Mesendoderm (in vitro differentiated cells): ENCODE data around the gene NOXO1. TPM values are rescaled to one million over a fixed set of nuclear protein-coding genes. Genes with fewer than 3 reads are reported as not detected.

Experiments used
- DNase-seq: peaks from one replicate; pipeline ENCODE4 v3.0.0; 2013
- H2AK5ac ChIP-seq: 2 replicates; pipeline ENCODE4 v1.6.1; 2013; ENCODE audit warnings: low read length, inconsistent platforms
- H2BK120ac ChIP-seq: 2 replicates; pipeline ENCODE4 v1.6.1; 2013; ENCODE audit warnings: low read depth, mild to moderate bottlenecking, low read length, moderate library complexity, mixed read lengths
- H2BK15ac ChIP-seq: replicated peaks from 2 replicates; pipeline ENCODE4 v1.6.1; 2013; ENCODE audit warnings: low read depth, mild to moderate bottlenecking, moderate library complexity
- H2BK5ac ChIP-seq: 2 replicates; pipeline ENCODE4 v1.6.1; 2013; ENCODE audit warnings: low read length, inconsistent platforms
- H3K18ac ChIP-seq: 2 replicates; pipeline ENCODE4 v1.6.1; 2013; ENCODE audit warnings: mild to moderate bottlenecking, low read length, mixed read lengths
- H3K23ac ChIP-seq: one replicate; pipeline ENCODE4 v1.6.1; 2013; ENCODE audit warnings: low read length
- H3K27ac ChIP-seq: 2 replicates; pipeline ENCODE4 v1.5.1; 2013; ENCODE audit warnings: low read depth, mild to moderate bottlenecking, inconsistent platforms, low read length, moderate library complexity
- H3K27me3 ChIP-seq: 2 replicates; pipeline ENCODE4 v1.6.1; 2013; ENCODE audit warnings: low read length, control low read depth, mild to moderate bottlenecking, inconsistent platforms; ENCODE audit not compliant: insufficient read depth, poor library complexity
- H3K36me3 ChIP-seq: 2 replicates; pipeline ENCODE4 v1.6.1; 2013; ENCODE audit warnings: low read length, inconsistent platforms; ENCODE audit not compliant: control insufficient read depth, insufficient read depth
- H3K4ac ChIP-seq: one replicate; pipeline ENCODE4 v1.6.1; 2013; ENCODE audit warnings: low read depth, mild to moderate bottlenecking, low read length, moderate library complexity
- H3K4me1 ChIP-seq: 2 replicates; pipeline ENCODE4 v1.6.1; 2013; ENCODE audit warnings: low read depth, low read length, inconsistent platforms; ENCODE audit not compliant: control insufficient read depth
- H3K4me2 ChIP-seq: 2 replicates; pipeline ENCODE4 v1.6.1; 2013; ENCODE audit warnings: low read length
- H3K4me3 ChIP-seq: 2 replicates; pipeline ENCODE4 v1.5.1; 2013; ENCODE audit warnings: mild to moderate bottlenecking, low read length
- H3K56ac ChIP-seq: one replicate; pipeline ENCODE4 v1.6.1; 2013; ENCODE audit warnings: low read length
- H3K79me1 ChIP-seq: 2 replicates; pipeline ENCODE4 v1.6.1; 2013; ENCODE audit warnings: low read length, inconsistent platforms
- H3K79me2 ChIP-seq: 2 replicates; pipeline ENCODE4 v1.6.1; 2013; ENCODE audit warnings: mild to moderate bottlenecking, low read length; ENCODE audit not compliant: control insufficient read depth, insufficient read depth
- H3K9ac ChIP-seq: 2 replicates; pipeline ENCODE4 v1.6.1; 2013; ENCODE audit warnings: low read length, inconsistent platforms
- H4K5ac ChIP-seq: one replicate; pipeline ENCODE4 v1.6.1; 2013; ENCODE audit warnings: low read length
- H4K8ac ChIP-seq: one replicate; pipeline ENCODE4 v1.6.1; 2013; ENCODE audit warnings: low read depth, mild to moderate bottlenecking, control low read depth, low read length, moderate library complexity
- WGBS: extraction: QIAGEN DNeasy Blood & Tissue Kit; methylation state at CpG from one replicate; pipeline ENCODE4 v1.1.7; 2013; ENCODE audit warnings: low lambda C conversion rate, missing lambda C conversion rate; ENCODE audit not compliant: insufficient coverage; ENCODE audit errors: extremely low coverage; 5-methylcytosine and 5-hydroxymethylcytosine counted together
- polyA plus RNA-seq, 2 experiments: library from polyadenylated mRNA; stranded (reverse); fragments of 200-250 nt; gene quantifications; one replicate each; pipeline ENCODE4 v1.2.3, GENCODE V29; 2013

NOXO1 gene
- 0.25 TPM for polyA plus RNA-seq (2013, experiment 1 of 2)
- 0.39 TPM for polyA plus RNA-seq (2013, experiment 2 of 2)

DNA sequence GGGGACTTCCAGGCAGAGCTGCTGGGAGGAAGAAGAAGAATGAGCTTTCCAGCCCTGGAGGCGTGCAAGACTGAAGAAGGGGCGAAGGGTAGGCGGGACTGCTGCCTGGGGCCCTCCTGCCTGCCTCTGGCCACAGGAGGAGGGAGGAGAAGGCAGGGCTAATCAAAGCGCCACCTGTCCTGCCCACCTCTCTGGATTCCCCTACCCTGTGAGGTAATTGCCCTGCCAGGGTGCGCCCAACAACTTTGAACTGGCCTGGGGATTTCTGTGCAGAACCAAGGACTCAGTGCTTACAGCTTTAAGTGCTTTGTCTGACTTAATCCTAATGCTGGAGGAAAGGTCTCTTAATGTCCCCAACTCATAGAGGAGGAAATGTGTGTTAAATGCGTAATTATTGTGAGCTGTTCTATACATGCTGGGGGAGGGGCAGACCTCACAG is at the start of gene NOXO1:
TSS of gene NOXO1 (minus strand) at position 72 of the 439 bp plus-strand sequence. CDS start 290 bp downstream, outside the sequence.
- H3K79me1 ChIP-seq, result peaks cover 10% of the 10 kb centered on the region
- H3K79me2 ChIP-seq, result peaks cover 2% of the 10 kb centered on the region
- H3K4me1 ChIP-seq, result peaks cover 5% of the 10 kb centered on the region
- no peak within 1 kb of the TSS for H3K4me3 ChIP-seq
- no peak within 1 kb of the TSS for H3K27ac ChIP-seq
- no peak within 1 kb of the TSS for H2BK120ac ChIP-seq
- H3K9ac ChIP-seq, result no peak within 1 kb of the TSS
- H3K4me2 ChIP-seq, result no peak within 1 kb of the TSS
- H2BK5ac ChIP-seq, result no peak within 1 kb of the TSS
- peak; percentile 19 for DNase-seq
- no peak within 1 kb of the TSS for H3K18ac ChIP-seq
- WGBS, result no CpG with 5 or more reads among the region's 6 CpGs
- no peak within 1 kb of the TSS for H2BK15ac ChIP-seq
- H3K56ac ChIP-seq, result peak within 1 kb of the TSS; percentile 7
- no peak within 1 kb of the TSS for H4K8ac ChIP-seq
- H3K23ac ChIP-seq, result peak within 1 kb of the TSS; percentile 20
- no peak within 1 kb of the TSS for H3K4ac ChIP-seq
- H3K27me3 ChIP-seq, result peaks cover 9% of the 10 kb centered on the region
- no peak within 1 kb of the TSS for H4K5ac ChIP-seq
- H2AK5ac ChIP-seq, result no peak within 1 kb of the TSS
- peaks cover 3% of the 10 kb centered on the region for H3K36me3 ChIP-seq

GRCh38 chr16:2030036-2030435 is 48.8 kb upstream of the NOXO1 start:
- Histone ChIP-seq H2BK120ac (no peak overlapping the region), H3K9ac (no peak overlapping the region), H3K4me3 (no peak overlapping the region), H3K4ac (no peak overlapping the region), H2BK5ac (no peak overlapping the region), H4K8ac (no peak overlapping the region), H2BK15ac (no peak overlapping the region), H3K27me3 (no peaks in the 10 kb centered on the region), H3K23ac (no peak overlapping the region), H3K4me1 (no peaks in the 10 kb centered on the region), H3K27ac (no peak overlapping the region), H3K4me2 (no peak overlapping the region), H3K79me1 (no peaks in the 10 kb centered on the region), H2AK5ac (no peak overlapping the region), H3K36me3 (no peaks in the 10 kb centered on the region), H3K79me2 (no peaks in the 10 kb centered on the region), H3K56ac (no peak overlapping the region), H4K5ac (no peak overlapping the region), H3K18ac (no peak overlapping the region)
- no CpG with 5 or more reads among the region's 11 CpGs for WGBS
- no peak for DNase-seq

DNA sequence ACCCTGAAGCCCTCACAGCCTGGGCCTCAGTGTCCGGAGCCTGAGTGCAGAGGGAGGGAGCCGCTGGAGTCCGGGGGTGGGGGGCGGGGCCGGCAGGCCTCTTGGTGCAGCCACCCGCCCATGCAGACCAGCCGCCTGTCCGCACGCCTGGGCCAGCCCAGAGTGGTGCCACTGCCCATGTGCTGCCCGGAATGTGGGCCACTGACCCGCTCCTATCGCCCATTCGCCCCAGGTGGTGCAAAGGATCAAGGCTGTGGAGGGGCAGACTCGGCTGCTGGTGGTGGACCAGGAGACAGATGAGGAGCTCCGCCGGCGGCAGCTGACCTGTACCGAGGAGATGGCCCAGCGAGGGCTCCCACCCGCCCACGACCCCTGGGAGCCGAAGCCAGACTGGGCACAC is 48.1 kb upstream of the NOXO1 start:
- Histone ChIP-seq H3K27me3 (no peaks in the 10 kb centered on the region), H3K79me1 (no peaks in the 10 kb centered on the region), H3K4me1 (no peaks in the 10 kb centered on the region), H3K79me2 (no peaks in the 10 kb centered on the region), H2BK120ac (no peak overlapping the region), H3K56ac (no peak overlapping the region), H3K27ac (no peak overlapping the region), H3K9ac (no peak overlapping the region), H2BK15ac (no peak overlapping the region), H3K4me2 (no peak overlapping the region), H3K4ac (no peak overlapping the region), H3K36me3 (no peaks in the 10 kb centered on the region), H3K4me3 (no peak overlapping the region), H2BK5ac (no peak overlapping the region), H4K5ac (no peak overlapping the region), H2AK5ac (no peak overlapping the region), H3K18ac (no peak overlapping the region), H4K8ac (no peak overlapping the region), H3K23ac (no peak overlapping the region)
- no peak for DNase-seq
- WGBS, result no CpG with 5 or more reads among the region's 22 CpGs

DNA sequence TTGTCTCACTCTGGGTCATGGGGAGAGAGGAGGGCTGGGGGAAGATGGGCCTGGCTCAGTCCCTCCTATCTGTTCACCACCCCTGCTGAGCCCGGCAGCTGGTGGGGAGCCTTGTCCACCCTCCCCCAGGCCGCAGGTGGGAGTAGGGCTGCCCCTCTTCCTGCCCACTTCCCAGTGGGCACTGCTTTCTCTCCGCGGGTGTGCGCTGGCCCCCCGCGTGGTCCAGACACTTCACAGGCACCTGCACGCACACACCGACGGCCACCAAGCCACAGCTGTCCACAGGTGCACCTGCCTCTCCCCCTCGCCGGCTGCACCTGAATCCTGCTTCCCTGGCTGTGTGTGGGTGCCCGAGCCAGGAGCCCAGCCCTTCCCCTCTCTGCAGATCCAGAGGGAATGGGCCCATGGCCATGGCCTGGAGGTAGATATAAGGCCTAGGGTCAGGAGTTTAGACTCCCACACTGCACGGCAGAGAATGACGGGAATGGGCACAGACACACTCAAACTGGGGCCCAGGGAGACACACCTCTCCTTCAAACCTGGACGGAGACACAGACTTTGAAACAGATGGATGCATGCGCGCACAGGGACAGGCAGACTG is 47.5 kb upstream of the NOXO1 start:
- H2BK120ac ChIP-seq, result no peak overlapping the region
- no peak overlapping the region for H3K4me3 ChIP-seq
- no peak overlapping the region for H2AK5ac ChIP-seq
- H3K18ac ChIP-seq, result no peak overlapping the region
- no peak overlapping the region for H4K8ac ChIP-seq
- H4K5ac ChIP-seq, result no peak overlapping the region
- H3K4ac ChIP-seq, result no peak overlapping the region
- H3K79me1 ChIP-seq, result no peaks in the 10 kb centered on the region
- no peaks in the 10 kb centered on the region for H3K79me2 ChIP-seq
- no peak overlapping the region for H2BK5ac ChIP-seq
- no peak overlapping the region for H3K23ac ChIP-seq
- H3K27me3 ChIP-seq, result no peaks in the 10 kb centered on the region
- H3K4me2 ChIP-seq, result no peak overlapping the region
- no peaks in the 10 kb centered on the region for H3K36me3 ChIP-seq
- no CpG with 5 or more reads among the region's 18 CpGs for WGBS
- H2BK15ac ChIP-seq, result no peak overlapping the region
- H3K4me1 ChIP-seq, result no peaks in the 10 kb centered on the region
- DNase-seq, result no peak
- H3K56ac ChIP-seq, result no peak overlapping the region
- H3K27ac ChIP-seq, result no peak overlapping the region
- H3K9ac ChIP-seq, result no peak overlapping the region

GRCh38 chr16:2028146-2028545 is 46.9 kb upstream of the NOXO1 start:
- no peak overlapping the region for H3K4ac ChIP-seq
- H2BK120ac ChIP-seq, result no peak overlapping the region
- no peak overlapping the region for H3K9ac ChIP-seq
- DNase-seq, result no peak
- no peak overlapping the region for H3K56ac ChIP-seq
- H4K5ac ChIP-seq, result no peak overlapping the region
- no peak overlapping the region for H2AK5ac ChIP-seq
- WGBS, result no CpG with 5 or more reads among the region's 3 CpGs
- H3K36me3 ChIP-seq, result no peaks in the 10 kb centered on the region
- H3K27ac ChIP-seq, result no peak overlapping the region
- H3K23ac ChIP-seq, result no peak overlapping the region
- H2BK5ac ChIP-seq, result no peak overlapping the region
- no peak overlapping the region for H2BK15ac ChIP-seq
- H3K4me3 ChIP-seq, result no peak overlapping the region
- H3K27me3 ChIP-seq, result no peaks in the 10 kb centered on the region
- H3K79me2 ChIP-seq, result no peaks in the 10 kb centered on the region
- no peak overlapping the region for H3K4me2 ChIP-seq
- H3K4me1 ChIP-seq, result no peaks in the 10 kb centered on the region
- H4K8ac ChIP-seq, result no peak overlapping the region
- no peaks in the 10 kb centered on the region for H3K79me1 ChIP-seq
- no peak overlapping the region for H3K18ac ChIP-seq
